Cerebellar nuclear complex (tissue), 1 donor: ENCODE data around the gene IGSF11.
"Not testable (repeated sequence)": the region's sequence is repeated elsewhere in the genome, so short reads cannot be mapped to it uniquely, and the experiment has no call there.

Source experiments
- DNase-seq, 2 experiments: peaks; one replicate each; lab custom pipeline; 2025; lab: John Stamatoyannopoulos, UW

Gene IGSF11

GRCh38 chr3:119034256-119035013 lies at the start of gene IGSF11:
IGSF11 (minus strand) TSS chr3:119034846; CDS start chr3:119034582, 264 bp downstream.
- no peak for DNase-seq

GRCh38 chr3:119080364-119080763 lies 45.7 kb upstream of the IGSF11 start:
- DNase-seq: no peak

GRCh38 chr3:119073258-119074001 lies 38.8 kb upstream of the IGSF11 start:
- no peak for DNase-seq

- DNase-seq: not testable (repeated sequence)
Observed at GRCh38 chr3:119072451-119072850, 37.8 kb upstream of the IGSF11 start.

GRCh38 chr3:119069725-119070124 lies 35.1 kb upstream of the IGSF11 start:
- DNase-seq: no peak

GRCh38 chr3:119063471-119063870 lies 28.8 kb upstream of the IGSF11 start:
- no peak for DNase-seq

GRCh38 chr3:119062892-119063291 lies 28.2 kb upstream of the IGSF11 start:
- no peak for DNase-seq

GRCh38 chr3:119044593-119044992 lies 9.9 kb upstream of the IGSF11 start:
- DNase-seq: no peak

GRCh38 chr3:119042162-119042561 lies 7.5 kb upstream of the IGSF11 start:
- DNase-seq: no peak

GRCh38 chr3:119035014-119035346 lies 334 bp upstream of the IGSF11 start:
- no peak for DNase-seq

GRCh38 chr3:119033393-119034255 lies 1.0 kb downstream of the IGSF11 start:
- no peak for DNase-seq

- DNase-seq: no peak
Observed at GRCh38 chr3:119025171-119025795, 9.4 kb downstream of the IGSF11 start.

- no peak for DNase-seq
Observed at GRCh38 chr3:119019767-119020518, 14.7 kb downstream of the IGSF11 start.

GRCh38 chr3:119018690-119019463 lies 15.8 kb downstream of the IGSF11 start:
- no peak for DNase-seq

GRCh38 chr3:119015942-119016341 lies 18.7 kb downstream of the IGSF11 start:
- no peak for DNase-seq

GRCh38 chr3:119013951-119014350 lies 20.7 kb downstream of the IGSF11 start:
- DNase-seq: no peak

- no peak for DNase-seq
Observed at GRCh38 chr3:119011528-119011927, 23.1 kb downstream of the IGSF11 start.

- no peak for DNase-seq
Observed at GRCh38 chr3:118997190-118997589, 37.5 kb downstream of the IGSF11 start.

- no peak for DNase-seq
Observed at GRCh38 chr3:118991775-118992174, 42.9 kb downstream of the IGSF11 start.

GRCh38 chr3:118990823-118991560 lies 43.7 kb downstream of the IGSF11 start:
- no peak for DNase-seq
